ENCODE measurements around the gene DLG2. TPM values are rescaled to one million over a fixed set of nuclear protein-coding genes. Genes with fewer than 3 reads are reported as not detected.

DLG2 gene
- total and polyA plus RNA-seq, 9 of the 15 experiments (the other 6 are each of a cell fraction or from before 2014, with no cell fraction given), result 0.52 to 1.6 (median 0.95) TPM

- CTCF ChIA-PET (ENCODE audit: low intra/inter-chr PET ratio), result no interaction called here
- no peak for TF ChIP-seq PTBP1 (IDR thresholded peaks at IDR 0.05; ENCODE audit: low read depth, low read length)
- TF ChIP-seq SRSF9 (IDR thresholded peaks at IDR 0.05; ENCODE audit: borderline replicate concordance, low read depth, low read length), result no peak
- no peak for TF ChIP-seq EWSR1 (IDR thresholded peaks at IDR 0.05; ENCODE audit: borderline replicate concordance, low read depth, partially characterized antibody)
- TF ChIP-seq, protein P1, sequence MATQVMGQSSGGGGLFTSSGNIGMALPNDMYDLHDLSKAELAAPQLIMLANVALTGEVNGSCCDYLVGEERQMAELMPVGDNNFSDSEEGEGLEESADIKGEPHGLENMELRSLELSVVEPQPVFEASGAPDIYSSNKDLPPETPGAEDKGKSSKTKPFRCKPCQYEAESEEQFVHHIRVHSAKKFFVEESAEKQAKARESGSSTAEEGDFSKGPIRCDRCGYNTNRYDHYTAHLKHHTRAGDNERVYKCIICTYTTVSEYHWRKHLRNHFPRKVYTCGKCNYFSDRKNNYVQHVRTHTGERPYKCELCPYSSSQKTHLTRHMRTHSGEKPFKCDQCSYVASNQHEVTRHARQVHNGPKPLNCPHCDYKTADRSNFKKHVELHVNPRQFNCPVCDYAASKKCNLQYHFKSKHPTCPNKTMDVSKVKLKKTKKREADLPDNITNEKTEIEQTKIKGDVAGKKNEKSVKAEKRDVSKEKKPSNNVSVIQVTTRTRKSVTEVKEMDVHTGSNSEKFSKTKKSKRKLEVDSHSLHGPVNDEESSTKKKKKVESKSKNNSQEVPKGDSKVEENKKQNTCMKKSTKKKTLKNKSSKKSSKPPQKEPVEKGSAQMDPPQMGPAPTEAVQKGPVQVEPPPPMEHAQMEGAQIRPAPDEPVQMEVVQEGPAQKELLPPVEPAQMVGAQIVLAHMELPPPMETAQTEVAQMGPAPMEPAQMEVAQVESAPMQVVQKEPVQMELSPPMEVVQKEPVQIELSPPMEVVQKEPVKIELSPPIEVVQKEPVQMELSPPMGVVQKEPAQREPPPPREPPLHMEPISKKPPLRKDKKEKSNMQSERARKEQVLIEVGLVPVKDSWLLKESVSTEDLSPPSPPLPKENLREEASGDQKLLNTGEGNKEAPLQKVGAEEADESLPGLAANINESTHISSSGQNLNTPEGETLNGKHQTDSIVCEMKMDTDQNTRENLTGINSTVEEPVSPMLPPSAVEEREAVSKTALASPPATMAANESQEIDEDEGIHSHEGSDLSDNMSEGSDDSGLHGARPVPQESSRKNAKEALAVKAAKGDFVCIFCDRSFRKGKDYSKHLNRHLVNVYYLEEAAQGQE (IDR thresholded peaks at IDR 0.05; ENCODE audit: borderline replicate concordance), result no peak
- TF ChIP-seq, protein P1 (CRISPR knock-in tag; IDR thresholded peaks at IDR 0.05; ENCODE audit: low read depth), result no peak
- no peak for TF ChIP-seq CHD2 (IDR thresholded peaks at IDR 0.05; ENCODE audit: low read depth, low read length)
- no peak for TF ChIP-seq ZFP1 (CRISPR knock-in tag; IDR thresholded peaks at IDR 0.05)
Measured at GRCh38 chr11:84390441-84391078, 1236.6 kb downstream of the DLG2 start.

More at GRCh38 chr11:84390441-84391078, 1236.6 kb downstream of the DLG2 start:
- Histone ChIP-seq H4K20me1 (replicated peaks; ENCODE audit: control insufficient read depth, insufficient read depth, low read length) (no peaks in the 10 kb centered on the region), H3K4me1 (replicated peaks in 1 of 2; ENCODE audit: control insufficient read depth in 2 of 2, insufficient read depth in 2 of 2, low read length in 2 of 2) (no peaks in the 10 kb centered on the region), H3K4me2 (ENCODE audit: insufficient read depth, low read length) (no peak overlapping the region), H3K27ac (ENCODE audit: extremely low read depth, low read depth, low read length) (no peak overlapping the region), H3K36me3 (ENCODE audit: control insufficient read depth, insufficient read depth, low read length) (no peaks in the 10 kb centered on the region), H3K9me3 (replicated peaks; ENCODE audit: control insufficient read depth, insufficient read depth, low read depth, low read length) (no peaks in the 10 kb centered on the region), H3K4me3 (no peak overlapping the region), H2AFZ (ENCODE audit: low read depth, low read length) (no peak overlapping the region), H3K9ac (ENCODE audit: insufficient read depth in 1 of 2, low read depth in 2 of 2, low read length in 2 of 2) (no peak overlapping the region), H3K27me3 (ENCODE audit: control insufficient read depth in 2 of 2, insufficient read depth in 2 of 2, low read length in 2 of 2) (no peaks in the 10 kb centered on the region), H3K9me1 (ENCODE audit: control insufficient read depth, insufficient read depth, low read length) (no peaks in the 10 kb centered on the region), H3K79me2 (ENCODE audit: control insufficient read depth, insufficient read depth, low read length) (no peaks in the 10 kb centered on the region)
- no peak for FAIRE-seq
- 0% methylated on average over 6 of the region's 6 CpGs for WGBS (ENCODE audit: insufficient coverage, low coverage, missing lambda C conversion rate)
- in situ Hi-C loops (cut with MboI), result no loop called here
- intact Hi-C loops (cut with micrococcal nuclease), result no loop called here
- no peak for ATAC-seq
- BruUV-seq (replicated peaks), result no TSS peak
- DNase-seq (ENCODE audit: extremely low read depth in 1 of 4, low spot score in 3 of 4), result no peak
- POLR2A ChIA-PET, result no interaction called here

All from K562 (cell line).